ENCODE measurements around the gene CBX6.

Gene CBX6

GRCh38 chr22:38886333-38886732 lies 14.3 kb upstream of the CBX6 start:
- TF ChIP-seq ZNF8 (CRISPR knock-in tag; IDR thresholded peaks at IDR 0.05) (no peak), GLIS3 (CRISPR knock-in tag; IDR thresholded peaks at IDR 0.05) (no peak)
- no peak for ATAC-seq

- TF ChIP-seq TOX (CRISPR knock-in tag; IDR thresholded peaks at IDR 0.05; ENCODE audit: borderline replicate concordance) (no peak), GLIS3 (CRISPR knock-in tag; IDR thresholded peaks at IDR 0.05) (no peak), ZNF8 (CRISPR knock-in tag; IDR thresholded peaks at IDR 0.05) (no peak), CREB5 (CRISPR knock-in tag; IDR thresholded peaks at IDR 0.05; ENCODE audit: low read depth) (no peak), ZC3H10 (CRISPR knock-in tag; IDR thresholded peaks at IDR 0.05) (no peak), ISL1 (CRISPR knock-in tag; IDR thresholded peaks at IDR 0.05) (no peak), ZFP30 (CRISPR knock-in tag; IDR thresholded peaks at IDR 0.05) (no peak)
- ATAC-seq, result no peak
These were observed 11.1 kb upstream of the CBX6 start for GRCh38 chr22:38882972-38883622.

- no peak for ATAC-seq
- TF ChIP-seq BACH2 (CRISPR knock-in tag; IDR thresholded peaks at IDR 0.05; ENCODE audit: borderline replicate concordance) (no peak), GLIS3 (CRISPR knock-in tag; IDR thresholded peaks at IDR 0.05) (no peak), POU6F1 (CRISPR knock-in tag; IDR thresholded peaks at IDR 0.05; ENCODE audit: borderline replicate concordance, low read depth) (no peak), ZC3H10 (CRISPR knock-in tag; IDR thresholded peaks at IDR 0.05) (no peak)
These were observed 10.2 kb upstream of the CBX6 start for GRCh38 chr22:38881997-38882879.

GRCh38 chr22:38881464-38881871 lies 9.5 kb upstream of the CBX6 start:
- ATAC-seq, result no peak
- TF ChIP-seq BACH2 (CRISPR knock-in tag; IDR thresholded peaks at IDR 0.05; ENCODE audit: borderline replicate concordance), result no peak
- no peak for TF ChIP-seq ZFP3 (CRISPR knock-in tag; IDR thresholded peaks at IDR 0.05)
- no peak for TF ChIP-seq CSRNP3 (CRISPR knock-in tag; IDR thresholded peaks at IDR 0.05)
- TF ChIP-seq TCF4 (CRISPR knock-in tag; IDR thresholded peaks at IDR 0.05; ENCODE audit: borderline replicate concordance), result no peak
- TF ChIP-seq GLIS3 (CRISPR knock-in tag; IDR thresholded peaks at IDR 0.05), result no peak
- TF ChIP-seq POU6F1 (CRISPR knock-in tag; IDR thresholded peaks at IDR 0.05; ENCODE audit: borderline replicate concordance, low read depth), result no peak
- no peak for TF ChIP-seq ZNF70 (CRISPR knock-in tag; IDR thresholded peaks at IDR 0.05)
- TF ChIP-seq RARB (CRISPR knock-in tag; IDR thresholded peaks at IDR 0.05), result no peak
- no peak for TF ChIP-seq ZNF565 (CRISPR knock-in tag; conservative IDR thresholded peaks at IDR 0.05; ENCODE audit: low read depth)
- TF ChIP-seq ZFP30 (CRISPR knock-in tag; IDR thresholded peaks at IDR 0.05), result no peak
- no peak for TF ChIP-seq PPARA (CRISPR knock-in tag; IDR thresholded peaks at IDR 0.05; ENCODE audit: borderline replicate concordance)

GRCh38 chr22:38879961-38880360 lies 7.9 kb upstream of the CBX6 start:
- ATAC-seq, result no peak

More at GRCh38 chr22:38879961-38880360, 7.9 kb upstream of the CBX6 start:
- no peak for TF ChIP-seq ISL1 (CRISPR knock-in tag; IDR thresholded peaks at IDR 0.05)
- TF ChIP-seq TOX (CRISPR knock-in tag; IDR thresholded peaks at IDR 0.05; ENCODE audit: borderline replicate concordance), result no peak
- no peak for TF ChIP-seq RARB (CRISPR knock-in tag; IDR thresholded peaks at IDR 0.05)
- TF ChIP-seq CREB5 (CRISPR knock-in tag; IDR thresholded peaks at IDR 0.05; ENCODE audit: low read depth), result no peak
- no peak for TF ChIP-seq CSRNP3 (CRISPR knock-in tag; IDR thresholded peaks at IDR 0.05)
- TF ChIP-seq PATZ1 (CRISPR knock-in tag; IDR thresholded peaks at IDR 0.05; ENCODE audit: borderline replicate concordance), result no peak
